GM23338 (cell line): ENCODE results near the gene TBCD. TPM values are rescaled to one million over a fixed set of nuclear protein-coding genes. Genes with fewer than 3 reads are reported as not detected.

Experiments
- ATAC-seq: fragments of 200-7000 bp; cut with Tn5 transposase; 3 replicates; pipeline ENCODE4 v1.9.1; 2020
- DNase-seq: peaks from one replicate; pipeline ENCODE4 v3.0.0-alpha.2; 2015; ENCODE audit warnings: low spot score
- H2AFZ ChIP-seq: fragments of 200-600 bp; sonication (generic); 2 replicates; pipeline ENCODE4 v1.8.0; 2016; ENCODE audit warnings: antibody characterized with exemption, mild to moderate bottlenecking, moderate library complexity
- H3F3A ChIP-seq: fragments of 200-600 bp; sonication (generic); replicated peaks from 2 replicates; pipeline ENCODE4 v1.8.0; 2017; ENCODE audit warnings: antibody characterized with exemption, mixed run types, low read depth
- H3K27ac ChIP-seq: fragments of 200-600 bp; sonication (generic); 2 replicates; pipeline ENCODE4 v1.6.1; 2016; ENCODE audit warnings: low read depth
- H3K27me3 ChIP-seq: fragments of 200-600 bp; sonication (generic); 2 replicates; pipeline ENCODE4 v1.8.0; 2016; ENCODE audit warnings: mild to moderate bottlenecking, mixed run types, moderate library complexity; ENCODE audit not compliant: insufficient read depth
- H3K36me3 ChIP-seq: fragments of 200-600 bp; sonication (generic); 2 replicates; pipeline ENCODE4 v1.8.0; 2016; ENCODE audit warnings: mild to moderate bottlenecking; ENCODE audit not compliant: insufficient read depth
- H3K4me1 ChIP-seq: fragments of 200-600 bp; sonication (generic); 2 replicates; pipeline ENCODE4 v1.8.0; 2016; ENCODE audit warnings: mild to moderate bottlenecking, moderate library complexity; ENCODE audit not compliant: insufficient read depth
- H3K4me2 ChIP-seq: fragments of 200-600 bp; sonication (generic); 2 replicates; pipeline ENCODE4 v1.7.1; 2017; ENCODE audit warnings: mixed run types
- H3K4me3 ChIP-seq: fragments of 200-600 bp; sonication (generic); 2 replicates; pipeline ENCODE4 v1.6.1; 2016; ENCODE audit warnings: mixed run types
- H3K79me2 ChIP-seq: fragments of 200-600 bp; sonication (generic); replicated peaks from 2 replicates; pipeline ENCODE4 v1.8.0; 2017; ENCODE audit warnings: mild to moderate bottlenecking; ENCODE audit not compliant: insufficient read depth
- H3K9me2 ChIP-seq: fragments of 200-600 bp; sonication (generic); 2 replicates; pipeline ENCODE4 v1.8.0; 2017; ENCODE audit not compliant: insufficient read depth
- H4K20me1 ChIP-seq: fragments of 200-600 bp; sonication (generic); replicated peaks from 2 replicates; pipeline ENCODE4 v1.8.0; 2017; ENCODE audit warnings: mild to moderate bottlenecking; ENCODE audit not compliant: insufficient read depth
- H3K27ac Mint-ChIP-seq: 2 replicates; pipeline ENCODE4 v1.8.0; 2020; ENCODE audit warnings: inconsistent platforms, mild to moderate bottlenecking, moderate library complexity, mixed read lengths
- H3K27me3 Mint-ChIP-seq: 3 replicates; pipeline ENCODE4 v1.8.0; 2022; ENCODE audit warnings: low read depth, mild to moderate bottlenecking, moderate library complexity, mixed read lengths, inconsistent platforms; ENCODE audit not compliant: insufficient read depth, poor library complexity
- H3K36me3 Mint-ChIP-seq: 3 replicates; pipeline ENCODE4 v1.8.0; 2021; ENCODE audit warnings: low read depth, mild to moderate bottlenecking, inconsistent platforms, moderate library complexity, mixed read lengths
- H3K4me1 Mint-ChIP-seq: 3 replicates; pipeline ENCODE4 v1.8.0; 2020; ENCODE audit warnings: mild to moderate bottlenecking, inconsistent platforms, mixed read lengths
- H3K4me3 Mint-ChIP-seq: 3 replicates; pipeline ENCODE4 v1.8.0; 2021; ENCODE audit warnings: moderate library complexity, mild to moderate bottlenecking, inconsistent platforms, mixed read lengths
- H3K9me3 Mint-ChIP-seq: 3 replicates; pipeline ENCODE4 v1.8.0; 2020; ENCODE audit warnings: moderate library complexity, mild to moderate bottlenecking, inconsistent platforms, mixed read lengths
- CREB1 ChIP-seq: fragments of 250-450 bp; sonication (Bioruptor Pico); IDR thresholded peaks from 2 replicates; pipeline ENCODE4 v1.5.0; 2020; ENCODE audit warnings: low read depth, mild to moderate bottlenecking, moderate library complexity
- EZH2phosphoT487 ChIP-seq: fragments of 200-600 bp; sonication (generic); IDR thresholded peaks from one replicate; pipeline ENCODE4 v1.8.1; 2018; ENCODE audit warnings: antibody characterized with exemption; ENCODE audit not compliant: unreplicated experiment
- JUNB ChIP-seq: IDR thresholded peaks from one replicate; pipeline ENCODE4 v1.6.1; 2016; ENCODE audit warnings: antibody characterized with exemption; ENCODE audit not compliant: unreplicated experiment
- NANOG ChIP-seq: IDR thresholded peaks from 2 replicates; pipeline ENCODE4 v1.6.1; 2016; ENCODE audit warnings: antibody characterized with exemption, borderline replicate concordance
- STAT1 ChIP-seq: IDR thresholded peaks from one replicate; pipeline ENCODE4 v1.6.1; 2016; ENCODE audit warnings: antibody characterized with exemption; ENCODE audit not compliant: unreplicated experiment
- ZNF114 ChIP-seq: fragments of 250-450 bp; sonication (Bioruptor Pico); IDR thresholded peaks from 2 replicates; pipeline ENCODE4 v1.5.0; 2020; ENCODE audit warnings: mild to moderate bottlenecking, moderate library complexity
- polyA plus RNA-seq: library from polyadenylated mRNA; unstranded; fragments of >200 nt; fragmentation: Nextera tagmentation; extraction: Ambion mirVana; gene quantifications from 2 replicates; pipeline ENCODE4 v1.2.1, GENCODE V29; 2016
- total RNA-seq: library from RNA; depleted of rRNA; stranded (reverse); fragments of >200 nt; shearing (Covaris generic); gene quantifications from 2 replicates; pipeline ENCODE4 v1.2.3, GENCODE V29; 2014
- TF ChIP-seq, protein P1 (sequence below), 2 experiments: fragments of 200-600 bp in 1 of 2; sonication (generic) in 1 of 2; conservative IDR thresholded peaks; 2 replicates each; pipeline versions ENCODE4 v1.5.1 to v1.6.1; 2016 to 2017; ENCODE audit warnings: antibody characterized with exemption in 2 of 2, low read depth in 2 of 2, mild to moderate bottlenecking in 2 of 2, moderate library complexity in 1 of 2
- TF ChIP-seq, protein P2 (sequence below): IDR thresholded peaks from one replicate; pipeline ENCODE4 v1.6.1; 2018; ENCODE audit warnings: antibody characterized with exemption; ENCODE audit not compliant: unreplicated experiment

TBCD gene
- total and polyA plus RNA-seq, 2 experiments from 2014 or later, result 75.0 to 116 TPM

DNA sequence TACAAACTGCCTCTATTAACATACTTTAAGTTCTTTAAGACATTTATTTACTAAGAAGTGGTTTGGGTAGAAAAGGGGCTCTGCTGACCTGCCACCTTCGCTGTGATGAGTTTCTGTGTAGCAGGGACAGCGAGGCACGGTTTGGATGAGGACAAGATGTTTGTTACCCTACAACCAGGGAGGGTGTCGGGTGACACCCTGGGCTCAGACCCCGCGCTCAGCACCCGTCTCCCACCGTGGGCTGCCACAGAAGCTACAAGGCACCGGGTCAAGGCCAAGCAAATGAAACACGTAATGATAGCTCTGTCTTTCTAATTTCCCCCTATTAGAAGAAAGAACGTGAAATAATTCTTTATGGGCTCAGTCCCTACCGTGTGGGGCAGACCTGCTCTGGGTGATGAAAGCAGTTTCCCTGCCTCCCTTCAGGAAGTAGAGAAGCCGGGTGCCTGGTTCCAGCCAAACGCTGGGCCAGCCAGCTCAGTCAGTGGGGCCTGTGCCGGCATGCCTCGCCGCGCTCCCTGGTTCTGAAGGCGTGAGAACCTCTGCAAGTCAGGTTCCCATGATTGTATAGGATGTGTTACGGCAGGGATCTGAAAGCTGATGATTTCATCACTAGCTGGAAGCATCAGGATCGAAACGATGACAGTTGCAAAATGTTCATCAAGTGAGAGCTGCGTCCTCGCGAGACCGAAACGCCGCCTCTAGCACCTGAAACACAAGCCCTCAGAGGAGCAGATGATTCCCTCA, 84.1 kb downstream of the TBCD start (continued):
- no peak for TF ChIP-seq ZNF114 (CRISPR knock-in tag)
- TF ChIP-seq JUNB, result no peak
- no peak for TF ChIP-seq STAT1

DNA sequence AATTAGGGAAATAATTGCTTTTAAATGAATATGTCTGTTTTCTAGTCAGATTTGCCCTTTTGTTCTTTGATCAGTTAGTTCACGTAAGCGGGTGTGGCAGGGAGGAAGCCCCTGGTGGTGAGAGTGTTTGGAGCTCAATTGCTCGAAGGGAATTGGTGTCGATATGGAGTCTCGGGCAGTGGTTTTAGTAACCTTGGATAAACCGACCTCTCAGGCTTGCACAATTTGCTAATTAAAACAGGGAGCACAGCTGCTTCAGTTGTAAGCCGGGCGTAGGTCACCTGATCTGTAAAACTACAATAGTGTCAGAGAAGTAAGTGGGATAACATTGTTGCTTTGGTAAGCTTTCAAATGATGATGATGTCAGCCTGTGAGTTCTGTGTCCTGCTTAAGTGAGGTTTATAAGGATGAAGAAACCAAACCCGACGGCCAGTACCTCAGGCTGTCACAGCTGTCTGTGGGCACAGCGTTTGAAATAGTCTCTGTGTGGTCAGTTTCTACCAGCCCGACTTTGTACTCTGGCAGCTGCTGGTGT, 85.0 kb downstream of the TBCD start:
- Histone ChIP-seq H3F3A (0 out of 2 replicates have a peak, but pooled peaks cover 6% of the 10 kb centered on the region), H3K27ac (no peak overlapping the region), H3K4me3 (no peak overlapping the region), H3K4me2 (no peak overlapping the region), H3K9me2 (no peaks in the 10 kb centered on the region), H3K27me3 (no peaks in the 10 kb centered on the region), H4K20me1 (peaks cover 5% of the 10 kb centered on the region), H3K36me3 (no peaks in the 10 kb centered on the region), H2AFZ (no peak overlapping the region), H3K79me2 (peaks cover 12% of the 10 kb centered on the region), H3K4me1 (peaks cover 17% of the 10 kb centered on the region)
- no peaks in the 10 kb centered on the region; the same call in 2 of the 3 replicates for H3K9me3 Mint-ChIP-seq
- TF ChIP-seq EZH2phosphoT487, result no peak
- TF ChIP-seq, protein P1, sequence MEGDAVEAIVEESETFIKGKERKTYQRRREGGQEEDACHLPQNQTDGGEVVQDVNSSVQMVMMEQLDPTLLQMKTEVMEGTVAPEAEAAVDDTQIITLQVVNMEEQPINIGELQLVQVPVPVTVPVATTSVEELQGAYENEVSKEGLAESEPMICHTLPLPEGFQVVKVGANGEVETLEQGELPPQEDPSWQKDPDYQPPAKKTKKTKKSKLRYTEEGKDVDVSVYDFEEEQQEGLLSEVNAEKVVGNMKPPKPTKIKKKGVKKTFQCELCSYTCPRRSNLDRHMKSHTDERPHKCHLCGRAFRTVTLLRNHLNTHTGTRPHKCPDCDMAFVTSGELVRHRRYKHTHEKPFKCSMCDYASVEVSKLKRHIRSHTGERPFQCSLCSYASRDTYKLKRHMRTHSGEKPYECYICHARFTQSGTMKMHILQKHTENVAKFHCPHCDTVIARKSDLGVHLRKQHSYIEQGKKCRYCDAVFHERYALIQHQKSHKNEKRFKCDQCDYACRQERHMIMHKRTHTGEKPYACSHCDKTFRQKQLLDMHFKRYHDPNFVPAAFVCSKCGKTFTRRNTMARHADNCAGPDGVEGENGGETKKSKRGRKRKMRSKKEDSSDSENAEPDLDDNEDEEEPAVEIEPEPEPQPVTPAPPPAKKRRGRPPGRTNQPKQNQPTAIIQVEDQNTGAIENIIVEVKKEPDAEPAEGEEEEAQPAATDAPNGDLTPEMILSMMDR (conservative IDR thresholded peaks at IDR 0.05; ENCODE audit: low read depth in 2 of 2), result peak in 1 of 2 experiments; percentile 52; a peak in 2 of 4 replicates
- DNase-seq, result peak; percentile 55
- H3K4me1 Mint-ChIP-seq, result peaks cover 50% of the 10 kb centered on the region
- no peak overlapping the region for H3K4me3 Mint-ChIP-seq
- peak; percentile 8; the same call in 2 of the 3 replicates for ATAC-seq
- no peak overlapping the region for H3K27ac Mint-ChIP-seq
- H3K27me3 Mint-ChIP-seq, result peaks cover 10% of the 10 kb centered on the region
- peaks cover 10% of the 10 kb centered on the region; the same call in 2 of the 3 replicates for H3K36me3 Mint-ChIP-seq

DNA sequence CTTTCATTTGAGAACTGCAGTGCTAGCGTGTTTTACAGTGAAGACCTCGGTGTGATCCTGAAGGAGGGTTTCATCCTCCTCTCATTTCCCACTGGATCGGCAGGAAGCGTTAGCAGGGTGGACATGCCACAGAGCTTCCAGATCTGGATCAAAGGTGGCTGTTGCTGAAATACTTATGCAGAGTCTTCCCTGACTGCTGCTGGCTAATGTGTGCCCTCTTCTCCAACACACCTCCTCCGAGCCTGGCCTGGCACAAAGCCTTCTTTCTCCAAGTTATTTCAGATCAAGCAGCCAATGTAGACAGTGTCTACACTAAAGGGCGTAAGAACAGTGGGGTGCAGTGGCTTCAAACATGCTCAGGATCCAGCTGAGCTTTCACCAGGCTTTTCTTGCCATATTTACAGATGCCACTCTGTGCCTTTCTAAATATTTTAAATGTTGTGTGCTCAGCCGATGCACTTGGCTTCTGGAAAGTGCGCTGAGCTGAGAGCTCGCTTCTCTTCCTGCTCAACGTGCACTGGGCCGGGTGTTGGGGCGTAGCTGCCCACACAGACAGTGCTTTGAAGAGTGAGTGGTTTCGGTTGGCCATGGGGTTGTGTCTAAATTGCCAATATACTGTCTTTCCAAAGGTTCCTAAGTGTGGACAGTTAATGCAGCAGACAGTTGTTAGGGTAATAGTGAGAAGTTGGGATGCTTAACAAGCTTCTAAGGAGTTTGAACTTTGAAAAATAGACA, 85.9 kb downstream of the TBCD start:
- Histone ChIP-seq H3K4me1 (peaks cover 17% of the 10 kb centered on the region), H3F3A (0 out of 2 replicates have a peak, but pooled peaks cover 6% of the 10 kb centered on the region), H3K27me3 (no peaks in the 10 kb centered on the region), H2AFZ (no peak overlapping the region), H3K36me3 (no peaks in the 10 kb centered on the region), H3K27ac (0 out of 2 replicates have a peak overlapping the region, but pooled peaks have one; percentile 50), H3K4me3 (no peak overlapping the region), H3K9me2 (no peaks in the 10 kb centered on the region), H4K20me1 (peaks cover 5% of the 10 kb centered on the region), H3K4me2 (no peak overlapping the region), H3K79me2 (peaks cover 12% of the 10 kb centered on the region)
- DNase-seq (no peak), ATAC-seq (no peak)
- Mint-ChIP-seq H3K9me3 (no peaks in the 10 kb centered on the region; the same call in 2 of the 3 replicates), H3K4me1 (peaks cover 50% of the 10 kb centered on the region), H3K36me3 (peaks cover 8% of the 10 kb centered on the region; the same call in 2 of the 3 replicates), H3K27ac (no peak overlapping the region; the same call in 1 of the 2 replicates), H3K4me3 (no peak overlapping the region), H3K27me3 (peaks cover 8% of the 10 kb centered on the region)
- TF ChIP-seq CREB1 (no peak), ZNF114 (CRISPR knock-in tag) (no peak), NANOG (no peak), JUNB (no peak)
- TF ChIP-seq, protein P2, sequence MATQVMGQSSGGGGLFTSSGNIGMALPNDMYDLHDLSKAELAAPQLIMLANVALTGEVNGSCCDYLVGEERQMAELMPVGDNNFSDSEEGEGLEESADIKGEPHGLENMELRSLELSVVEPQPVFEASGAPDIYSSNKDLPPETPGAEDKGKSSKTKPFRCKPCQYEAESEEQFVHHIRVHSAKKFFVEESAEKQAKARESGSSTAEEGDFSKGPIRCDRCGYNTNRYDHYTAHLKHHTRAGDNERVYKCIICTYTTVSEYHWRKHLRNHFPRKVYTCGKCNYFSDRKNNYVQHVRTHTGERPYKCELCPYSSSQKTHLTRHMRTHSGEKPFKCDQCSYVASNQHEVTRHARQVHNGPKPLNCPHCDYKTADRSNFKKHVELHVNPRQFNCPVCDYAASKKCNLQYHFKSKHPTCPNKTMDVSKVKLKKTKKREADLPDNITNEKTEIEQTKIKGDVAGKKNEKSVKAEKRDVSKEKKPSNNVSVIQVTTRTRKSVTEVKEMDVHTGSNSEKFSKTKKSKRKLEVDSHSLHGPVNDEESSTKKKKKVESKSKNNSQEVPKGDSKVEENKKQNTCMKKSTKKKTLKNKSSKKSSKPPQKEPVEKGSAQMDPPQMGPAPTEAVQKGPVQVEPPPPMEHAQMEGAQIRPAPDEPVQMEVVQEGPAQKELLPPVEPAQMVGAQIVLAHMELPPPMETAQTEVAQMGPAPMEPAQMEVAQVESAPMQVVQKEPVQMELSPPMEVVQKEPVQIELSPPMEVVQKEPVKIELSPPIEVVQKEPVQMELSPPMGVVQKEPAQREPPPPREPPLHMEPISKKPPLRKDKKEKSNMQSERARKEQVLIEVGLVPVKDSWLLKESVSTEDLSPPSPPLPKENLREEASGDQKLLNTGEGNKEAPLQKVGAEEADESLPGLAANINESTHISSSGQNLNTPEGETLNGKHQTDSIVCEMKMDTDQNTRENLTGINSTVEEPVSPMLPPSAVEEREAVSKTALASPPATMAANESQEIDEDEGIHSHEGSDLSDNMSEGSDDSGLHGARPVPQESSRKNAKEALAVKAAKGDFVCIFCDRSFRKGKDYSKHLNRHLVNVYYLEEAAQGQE, result no peak
